SK-N-SH (cell line): ENCODE measurements around the gene TMEM147. TPM values are rescaled to one million over a fixed set of nuclear protein-coding genes. Genes with fewer than 3 reads are reported as not detected.

ENCODE experiments used
- CTCF ChIA-PET: fragments of 300-600, 350-600 bp; formaldehyde crosslinking; extraction: SDS; loops from one replicate; lab custom pipeline; 2021; lab: Yijun Ruan, JAX
- POLR2A ChIA-PET: fragments of 350-600 bp; sonication (Branson Sonifier 250); formaldehyde crosslinking; extraction: SDS; loops from one replicate; lab custom pipeline; 2020; ENCODE audit warnings: antibody characterized with exemption, inconsistent platforms; lab: Yijun Ruan, JAX
- DNase-seq: peaks from one replicate; pipeline ENCODE4 v3.0.0; 2012
- H2AFZ ChIP-seq: fragments of 200-600 bp; sonication (generic); 2 replicates; pipeline ENCODE4 v1.8.1; 2016; ENCODE audit warnings: antibody characterized with exemption, mild to moderate bottlenecking, low read depth
- H3F3A ChIP-seq: fragments of 200-600 bp; sonication (generic); replicated peaks from 2 replicates; pipeline ENCODE3; 2016; ENCODE audit warnings: antibody characterized with exemption, mild to moderate bottlenecking; ENCODE audit not compliant: insufficient read depth
- H3K27ac ChIP-seq, 2 experiments: fragments of 200-500 bp in 1 of 2; fragments of 200-600 bp in 1 of 2; sonication (Bioruptor generic) in 1 of 2; sonication (generic), shearing (Covaris generic) in 1 of 2; 2 replicates each; pipeline versions ENCODE4 v1.5.1 to v1.6.1; 2014 to 2016; ENCODE audit warnings: low read depth in 2 of 2, inconsistent platforms in 1 of 2, low read length in 1 of 2, mild to moderate bottlenecking in 1 of 2, mixed read lengths in 1 of 2
- H3K27me3 ChIP-seq: fragments of 200-600 bp; sonication (generic), shearing (Covaris generic); 2 replicates; pipeline ENCODE4 v1.6.1; 2016; ENCODE audit warnings: mixed run types; ENCODE audit not compliant: insufficient read depth
- H3K36me3 ChIP-seq, 2 experiments: fragments of 200-500 bp in 1 of 2; fragments of 200-600 bp in 1 of 2; sonication (Bioruptor generic) in 1 of 2; sonication (generic) in 1 of 2; replicated peaks in 1 of 2; 2 replicates each; pipeline versions ENCODE3 to v1.5.1; 2014 to 2016; ENCODE audit warnings: low read length in 1 of 2, mild to moderate bottlenecking in 1 of 2; ENCODE audit not compliant: insufficient read depth in 2 of 2, control insufficient read depth in 1 of 2
- H3K4me1 ChIP-seq, 2 experiments: fragments of 200-500 bp in 1 of 2; fragments of 200-600 bp in 1 of 2; sonication (Bioruptor generic) in 1 of 2; sonication (generic), shearing (Covaris generic) in 1 of 2; 2 replicates each; pipeline versions ENCODE4 v1.5.1 to v1.6.1; 2014 to 2016; ENCODE audit warnings: low read depth in 1 of 2, low read length in 1 of 2, mixed run types in 1 of 2; ENCODE audit not compliant: insufficient read depth in 2 of 2, control insufficient read depth in 1 of 2
- H3K4me2 ChIP-seq: fragments of 200-600 bp; sonication (generic), shearing (Covaris generic); 2 replicates; pipeline ENCODE4 v1.6.1; 2017; ENCODE audit warnings: mixed run types
- H3K4me3 ChIP-seq, 2 experiments: fragments of 200-500 bp in 1 of 2; fragments of 200-600 bp in 1 of 2; sonication (Bioruptor generic) in 1 of 2; sonication (generic), shearing (Covaris generic) in 1 of 2; 2 replicates each; pipeline versions ENCODE4 v1.5.1 to v1.8.1; 2014 to 2016; ENCODE audit warnings: low read depth in 2 of 2, inconsistent platforms in 1 of 2, low read length in 1 of 2, mild to moderate bottlenecking in 1 of 2, mixed read lengths in 1 of 2, moderate library complexity in 1 of 2
- H3K79me2 ChIP-seq: fragments of 200-600 bp; sonication (generic); 2 replicates; pipeline ENCODE4 v1.8.1; 2017; ENCODE audit warnings: mild to moderate bottlenecking; ENCODE audit not compliant: insufficient read depth
- H3K9ac ChIP-seq: fragments of 200-600 bp; sonication (generic); 2 replicates; pipeline ENCODE4 v1.6.1; 2017; ENCODE audit warnings: mixed run types
- H3K9me2 ChIP-seq: fragments of 200-600 bp; sonication (generic); 2 replicates; pipeline ENCODE4 v1.6.1; 2017; ENCODE audit warnings: mixed run types
- H3K9me3 ChIP-seq: fragments of 200-600 bp; sonication (generic); 2 replicates; pipeline ENCODE4 v1.6.1; 2017; ENCODE audit warnings: mixed run types, mild to moderate bottlenecking, moderate library complexity
- H4K20me1 ChIP-seq: fragments of 200-600 bp; sonication (generic); 2 replicates; pipeline ENCODE4 v1.6.1; 2017; ENCODE audit warnings: mild to moderate bottlenecking, mixed run types; ENCODE audit not compliant: insufficient read depth
- CHD2 ChIP-seq: fragments of 150-350 bp; IDR thresholded peaks from 2 replicates; pipeline ENCODE4 v1.6.1; 2018; ENCODE audit warnings: low read length; ENCODE audit not compliant: partially characterized antibody
- EZH2phosphoT487 ChIP-seq: fragments of 200-600 bp; sonication (generic); IDR thresholded peaks from 2 replicates; pipeline ENCODE4 v1.6.1; 2017; ENCODE audit warnings: low read depth, mixed run types, mild to moderate bottlenecking, antibody characterized with exemption, moderate library complexity, borderline replicate concordance
- FOSL2 ChIP-seq: IDR thresholded peaks from 2 replicates; pipeline ENCODE4 v1.4.0; 2012; ENCODE audit warnings: low read depth, mild to moderate bottlenecking, moderate library complexity, borderline replicate concordance
- GATA2 ChIP-seq: sonication (generic); formaldehyde crosslinking; IDR thresholded peaks from 2 replicates; pipeline ENCODE4 v1.5.0; 2020; ENCODE audit warnings: mild to moderate bottlenecking, missing genetic modification reagents
- IRF3 ChIP-seq: fragments of 150-350 bp; IDR thresholded peaks from 2 replicates; pipeline ENCODE4 v1.6.1; 2016; ENCODE audit warnings: mild to moderate bottlenecking, low read depth, low read length
- MAX ChIP-seq: IDR thresholded peaks from 2 replicates; pipeline ENCODE4 v1.4.0; 2012; ENCODE audit warnings: low read depth
- MXI1 ChIP-seq: IDR thresholded peaks from 2 replicates; pipeline ENCODE4 v1.6.1; 2012; ENCODE audit warnings: mild to moderate bottlenecking, low read depth, low read length, improper control_type of control experiment
- NFIC ChIP-seq: IDR thresholded peaks from 2 replicates; pipeline ENCODE4 v1.4.0; 2012; ENCODE audit warnings: borderline replicate concordance
- PBX3 ChIP-seq: IDR thresholded peaks from 2 replicates; pipeline ENCODE4; 2012
- POLR2AphosphoS5 ChIP-seq: IDR thresholded peaks from 2 replicates; pipeline ENCODE4 v1.6.1; 2012; ENCODE audit warnings: low read depth, low read length
- RCOR1 ChIP-seq: fragments of 150-350 bp; IDR thresholded peaks from 2 replicates; pipeline ENCODE4 v1.6.1; 2017; ENCODE audit warnings: antibody characterized with exemption, low read length
- RFX5 ChIP-seq: IDR thresholded peaks from 2 replicates; pipeline ENCODE4 v1.6.1; 2012; ENCODE audit warnings: mild to moderate bottlenecking, improper control_type of control experiment, low read length
- SIN3A ChIP-seq: IDR thresholded peaks from 2 replicates; pipeline ENCODE4 v1.6.1; 2012; ENCODE audit warnings: low read depth, mild to moderate bottlenecking, low read length, moderate library complexity, borderline replicate concordance
- TAF1 ChIP-seq: IDR thresholded peaks from 2 replicates; pipeline ENCODE4 v1.6.1; 2012; ENCODE audit warnings: low read depth, mild to moderate bottlenecking, low read length, moderate library complexity, borderline replicate concordance
- TCF12 ChIP-seq: IDR thresholded peaks from 2 replicates; pipeline ENCODE4 v1.4.0; 2012
- USF1 ChIP-seq: IDR thresholded peaks from 2 replicates; pipeline ENCODE4 v1.4.0; 2012; ENCODE audit warnings: low read depth, borderline replicate concordance
- YY1 ChIP-seq: IDR thresholded peaks from 2 replicates; pipeline ENCODE4 v1.4.0; 2012; ENCODE audit warnings: low read depth, mild to moderate bottlenecking
- ZBTB33 ChIP-seq: IDR thresholded peaks from 2 replicates; pipeline ENCODE4 v1.4.0; 2012; ENCODE audit warnings: low read depth, borderline replicate concordance
- WGBS: methylation state at CpG from one replicate; pipeline ENCODE4 v1.1.6; 2017; ENCODE audit warnings: low lambda C conversion rate; 5-methylcytosine and 5-hydroxymethylcytosine counted together
- polyA plus RNA-seq, 3 experiments: library from polyadenylated mRNA; depleted of rRNA; stranded (reverse); fragments of >200 nt; gene quantifications; 2 replicates each; pipeline ENCODE4 v1.2.3, GENCODE V29; 2012

The TMEM147 gene
- polyA plus RNA-seq, 1 of the 3 experiments (the other 2 are of a cell fraction), result 202 TPM

- POLR2A ChIA-PET, result no interaction called here
- WGBS, result 20% methylated on average over 11 of the region's 11 CpGs
- H3K9me2 ChIP-seq, result no peaks in the 10 kb centered on the region
- no peak overlapping the region for H3K4me3 ChIP-seq
- TF ChIP-seq POLR2AphosphoS5 (no peak), FOSL2 (no peak), MAX (no peak), TCF12 (no peak), TAF1 (no peak), MXI1 (no peak), NFIC (no peak), IRF3 (no peak), YY1 (no peak), SIN3A (no peak), RCOR1 (no peak), GATA2 (CRISPR knock-in tag) (no peak), CHD2 (no peak), PBX3 (no peak), ZBTB33 (no peak), EZH2phosphoT487 (no peak), RFX5 (no peak), USF1 (no peak)
- H3K9me3 ChIP-seq, result no peaks in the 10 kb centered on the region
- no peak overlapping the region for H3K9ac ChIP-seq
- H3K36me3 ChIP-seq, result no peaks in the 10 kb centered on the region
- CTCF ChIA-PET, result interaction anchor here (1.7 to 8.3 kb wide), 3 partner anchors 11 to 155 kb away, joined by 4 to 127 read pairs (median 16); no protein-coding TSS in a partner anchor
- no peak overlapping the region for H3K27ac ChIP-seq
- H3K4me2 ChIP-seq, result no peak overlapping the region
- H3K79me2 ChIP-seq, result no peaks in the 10 kb centered on the region
- no peak overlapping the region for H2AFZ ChIP-seq
- no peak for DNase-seq
- H3F3A ChIP-seq, result no peaks in the 10 kb centered on the region
- H4K20me1 ChIP-seq, result no peaks in the 10 kb centered on the region
- H3K27me3 ChIP-seq, result peaks cover 99% of the 10 kb centered on the region
- no peaks in the 10 kb centered on the region; a peak in 2 of 4 replicates for H3K4me1 ChIP-seq
Measured at GRCh38 chr19:35507561-35507960, 37.9 kb upstream of the TMEM147 start.
